Activated CD8-positive, alpha-beta T cell treated with anti-CD3 and anti-CD28 coated beads for 36 hours (primary cell): ENCODE results near the gene OR2T4. TPM values are rescaled to one million over a fixed set of nuclear protein-coding genes. Genes with fewer than 3 reads are reported as not detected.

Experiments used
- ATAC-seq: fragments of 200-7000 bp; cut with Tn5 transposase; one replicate; pipeline ENCODE4 v1.10.0; 2021; ENCODE audit warnings: mild to moderate bottlenecking, moderate library complexity
- CTCF ChIA-PET: fragments of 350-600 bp; sonication (Branson Sonifier 250); formaldehyde crosslinking; loops from one replicate; lab custom pipeline; 2021; ENCODE audit warnings: antibody characterized with exemption; lab: Charles Lee
- POLR2A ChIA-PET: fragments of 350-600 bp; sonication (Branson Sonifier 250); formaldehyde crosslinking; loops from one replicate; lab custom pipeline; 2021; ENCODE audit warnings: antibody characterized with exemption; lab: Charles Lee
- DNase-seq: peaks from one replicate; pipeline ENCODE4 v3.0.0-alpha.2; 2020
- H3K27ac Mint-ChIP-seq: one replicate; pipeline ENCODE4 v1.8.0; 2021; ENCODE audit warnings: mild to moderate bottlenecking, mixed read lengths
- H3K27me3 Mint-ChIP-seq: one replicate; pipeline ENCODE4 v1.8.0; 2021; ENCODE audit warnings: mixed read lengths
- H3K36me3 Mint-ChIP-seq: one replicate; pipeline ENCODE4 v1.8.0; 2021; ENCODE audit warnings: low read depth, mixed read lengths
- H3K4me1 Mint-ChIP-seq: one replicate; pipeline ENCODE4 v1.8.0; 2021; ENCODE audit warnings: low read depth, mixed read lengths
- H3K4me3 Mint-ChIP-seq: one replicate; pipeline ENCODE4 v1.8.0; 2021; ENCODE audit warnings: mild to moderate bottlenecking, moderate library complexity, mixed read lengths
- H3K9me3 Mint-ChIP-seq: one replicate; pipeline ENCODE4 v1.8.0; 2021; ENCODE audit warnings: mixed read lengths
- CTCF ChIP-seq: fragments of 200-600 bp; IDR thresholded peaks from one replicate; pipeline ENCODE4 v1.8.0; 2022; ENCODE audit warnings: antibody characterized with exemption, mild to moderate bottlenecking
- intact Hi-C: fragments of 100-400 bp; cut with micrococcal nuclease; formaldehyde crosslinking; loops from one replicate; pipeline ENCODE4 v1.10.0; 2022
- total RNA-seq, 2 experiments: library from RNA; stranded (reverse); gene quantifications; one replicate each; pipeline ENCODE4 v1.2.3, GENCODE V29; 2021

Gene OR2T4, protein sequence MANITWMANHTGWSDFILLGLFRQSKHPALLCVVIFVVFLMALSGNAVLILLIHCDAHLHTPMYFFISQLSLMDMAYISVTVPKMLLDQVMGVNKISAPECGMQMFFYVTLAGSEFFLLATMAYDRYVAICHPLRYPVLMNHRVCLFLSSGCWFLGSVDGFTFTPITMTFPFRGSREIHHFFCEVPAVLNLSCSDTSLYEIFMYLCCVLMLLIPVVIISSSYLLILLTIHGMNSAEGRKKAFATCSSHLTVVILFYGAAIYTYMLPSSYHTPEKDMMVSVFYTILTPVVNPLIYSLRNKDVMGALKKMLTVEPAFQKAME
- not detected for total RNA-seq

DNA sequence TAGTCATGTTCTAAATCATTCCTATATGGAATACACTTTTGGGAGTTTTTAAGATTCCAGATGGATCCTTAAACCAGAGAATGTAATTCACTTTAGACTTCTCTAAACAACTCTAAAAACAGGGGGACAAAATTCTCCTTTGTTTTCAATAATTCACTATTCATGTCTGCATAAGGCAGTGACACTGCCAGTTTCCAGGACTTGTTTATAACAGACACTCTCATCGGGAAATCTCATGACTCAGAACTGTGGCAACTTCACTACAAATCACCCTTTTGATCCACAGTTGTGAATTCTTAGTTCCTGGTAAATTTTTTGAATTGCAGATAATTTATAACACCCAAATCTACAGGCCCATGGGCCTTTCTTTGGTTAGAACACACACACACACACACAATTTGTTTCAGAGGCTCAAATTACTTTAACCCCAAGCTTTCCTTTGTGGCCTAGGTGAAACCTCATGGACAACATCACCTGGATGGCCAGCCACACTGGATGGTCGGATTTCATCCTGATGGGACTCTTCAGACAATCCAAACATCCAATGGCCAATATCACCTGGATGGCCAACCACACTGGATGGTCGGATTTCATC, at the start of gene OR2T4:
Gene OR2T4 (plus strand): TSS at position 545 of the 595 bp plus-strand sequence. CDS start 0 bp downstream, at position 545.
- Mint-ChIP-seq H3K9me3 (peaks cover 2% of the 10 kb centered on the region), H3K36me3 (no peaks in the 10 kb centered on the region), H3K4me1 (no peaks in the 10 kb centered on the region), H3K27me3 (no peaks in the 10 kb centered on the region), H3K4me3 (no peak within 1 kb of the TSS), H3K27ac (no peak within 1 kb of the TSS)
- ChIA-PET POLR2A (no interaction called here), CTCF (no interaction called here)
- ATAC-seq (no peak), DNase-seq (no peak)
- intact Hi-C loops, result no loop called here
- TF ChIP-seq CTCF, result no peak

DNA sequence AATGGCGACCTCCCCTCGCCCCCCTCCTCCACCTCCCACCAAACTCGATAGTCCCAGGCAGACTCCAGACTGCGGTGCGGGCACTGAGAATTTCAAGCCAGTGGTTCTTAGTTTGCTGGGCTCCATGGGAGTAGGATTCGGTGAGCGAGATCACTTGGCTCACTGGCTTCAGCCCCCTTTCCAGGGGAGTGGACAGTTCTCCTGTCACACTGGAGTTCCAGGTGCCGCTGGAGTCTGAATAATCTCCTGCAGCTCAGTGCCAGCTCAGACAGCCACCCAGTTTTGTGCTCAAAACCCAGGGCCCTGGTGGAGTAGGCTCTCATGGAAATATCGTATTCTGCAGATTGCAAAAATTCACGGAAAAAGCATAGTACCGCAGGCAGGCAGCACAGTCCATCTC, 44.7 kb upstream of the OR2T4 start:
- H3K4me3 Mint-ChIP-seq, result no peak overlapping the region

DNA sequence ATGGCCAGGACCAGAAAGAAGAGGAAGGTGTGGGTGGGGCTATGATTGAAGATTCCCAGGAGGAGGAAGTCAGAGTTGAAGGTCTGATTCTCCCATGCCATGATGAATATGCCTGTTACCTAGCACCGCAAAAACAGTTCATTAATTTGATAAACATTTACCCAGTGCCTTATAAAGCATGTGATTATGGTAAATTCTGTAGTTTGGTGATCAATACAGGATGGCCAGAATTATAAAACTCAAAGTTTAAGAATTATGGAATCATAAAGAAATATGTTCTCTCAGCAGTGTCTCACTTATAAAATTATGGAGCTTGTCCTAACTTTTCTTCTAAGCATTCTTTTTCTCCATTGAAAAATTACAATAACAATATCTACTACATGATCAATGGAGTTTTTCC, 37.0 kb upstream of the OR2T4 start, which contains the start of gene OR2M7:
Gene OR2M7 (minus strand): TSS at position 101 of the 400 bp plus-strand sequence. CDS start 0 bp downstream, at position 101.
- Mint-ChIP-seq H3K4me1 (no peaks in the 10 kb centered on the region), H3K27me3 (peaks cover 1% of the 10 kb centered on the region), H3K9me3 (no peaks in the 10 kb centered on the region), H3K27ac (no peak within 1 kb of the TSS), H3K4me3 (no peak within 1 kb of the TSS), H3K36me3 (no peaks in the 10 kb centered on the region)
- ATAC-seq (no peak), DNase-seq (no peak)
- CTCF ChIA-PET, result no interaction called here
- intact Hi-C loops, result no loop called here
- POLR2A ChIA-PET, result no interaction called here
- TF ChIP-seq CTCF, result no peak

More for the DNA sequence above, 44.7 kb upstream of the OR2T4 start:
- H3K4me1 Mint-ChIP-seq, result no peaks in the 10 kb centered on the region
- H3K9me3 Mint-ChIP-seq, result peaks cover 20% of the 10 kb centered on the region
- intact Hi-C loops, result no loop called here
- CTCF ChIA-PET, result no interaction called here
- no peaks in the 10 kb centered on the region for H3K27me3 Mint-ChIP-seq
- H3K27ac Mint-ChIP-seq, result no peak overlapping the region
- POLR2A ChIA-PET, result no interaction called here
- no peak for ATAC-seq
- no peak for TF ChIP-seq CTCF
- no peak for DNase-seq
- H3K36me3 Mint-ChIP-seq, result no peaks in the 10 kb centered on the region

- TF ChIP-seq CTCF, result no peak
- H3K9me3 Mint-ChIP-seq, result no peaks in the 10 kb centered on the region
- H3K4me1 Mint-ChIP-seq, result no peaks in the 10 kb centered on the region
- ChIA-PET POLR2A (no interaction called here), CTCF (no interaction called here)
- ATAC-seq, result no peak
- H3K4me3 Mint-ChIP-seq, result no peak overlapping the region
- peaks cover 2% of the 10 kb centered on the region for H3K27me3 Mint-ChIP-seq
- no peak for DNase-seq
- H3K36me3 Mint-ChIP-seq, result no peaks in the 10 kb centered on the region
- intact Hi-C loops, result no loop called here
- no peak overlapping the region for H3K27ac Mint-ChIP-seq
These were observed 18.0 kb upstream of the OR2T4 start for GRCh38 chr1:248343451-248343850.

- Mint-ChIP-seq H3K27me3 (peaks cover 12% of the 10 kb centered on the region), H3K4me1 (no peaks in the 10 kb centered on the region), H3K9me3 (no peaks in the 10 kb centered on the region), H3K4me3 (no peak within 1 kb of the TSS), H3K36me3 (no peaks in the 10 kb centered on the region), H3K27ac (no peak within 1 kb of the TSS)
- ChIA-PET CTCF (no interaction called here), POLR2A (no interaction called here)
- DNase-seq, result no peak
- no peak for ATAC-seq
- no peak for TF ChIP-seq CTCF
- intact Hi-C loops, result no loop called here
These were observed 13.0 kb upstream of the OR2T4 start, which contains the start of gene OR14C36 for GRCh38 chr1:248348475-248348874. TSS of gene OR14C36 (plus strand) at chr1:248348775. CDS start at chr1:248348775, 0 bp downstream.
